Stomach (tissue), 9 donors: Measurements from ENCODE around the gene PRRX2. TPM values are rescaled to one million over a fixed set of nuclear protein-coding genes. Genes with fewer than 3 reads are reported as not detected.

Experiments used
- DNase-seq, 2 donors: peaks; one replicate each; pipeline versions ENCODE4 v3.0.0 to v3.0.0-alpha.2; 2013 to 2019
- H3K27ac ChIP-seq, 5 donors: fragments of 200-600 bp in 4 of 5; sonication (generic) in 4 of 5; one replicate each; pipeline ENCODE4 v1.5.1; 2013 to 2019; ENCODE audit warnings: mild to moderate bottlenecking in 1 of 5, moderate library complexity in 1 of 5
- H3K27me3 ChIP-seq, 3 donors: fragments of 200-600 bp; sonication (generic); one replicate each; pipeline ENCODE4 v1.5.1; 2017 to 2019; ENCODE audit warnings: mixed run types in 1 of 3
- H3K36me3 ChIP-seq, 4 donors: fragments of 200-600 bp; sonication (generic); 1 replicate in 3 of 4; 2 replicates in 1 of 4; pipeline ENCODE4 v1.5.1; 2016 to 2019
- H3K4me1 ChIP-seq, 4 donors: fragments of 200-600 bp; sonication (generic); one replicate each; pipeline ENCODE4 v1.5.1; 2016 to 2019
- H3K4me3 ChIP-seq, 4 donors: fragments of 200-600 bp; sonication (generic) in 3 of 4; one replicate each; pipeline ENCODE4 v1.5.1; 2016 to 2019; ENCODE audit warnings: mild to moderate bottlenecking in 1 of 4
- H3K9me3 ChIP-seq, 4 donors: fragments of 200-600 bp; sonication (generic); one replicate each; pipeline ENCODE4 v1.5.1; 2016 to 2019
- CTCF ChIP-seq, 7 experiments: fragments of 450-650 bp in 4 of 7; fragments of 200-600 bp in 3 of 7; sonication (generic) in 3 of 7; IDR thresholded peaks; one replicate each; pipeline ENCODE4 v1.5.1; 2016 to 2019; ENCODE audit warnings: antibody characterized with exemption in 7 of 7, control low read depth in 2 of 7, mild to moderate bottlenecking in 1 of 7
- EP300 ChIP-seq: sonication (generic); formaldehyde crosslinking; IDR thresholded peaks from one replicate; pipeline ENCODE4 v1.6.1; 2017; ENCODE audit warnings: antibody characterized with exemption
- POLR2A ChIP-seq, 4 donors: fragments of 450-650 bp; IDR thresholded peaks; one replicate each; pipeline ENCODE4 v1.6.1; 2016; ENCODE audit warnings: antibody characterized with exemption in 4 of 4, control low read depth in 2 of 4, mild to moderate bottlenecking in 1 of 4, moderate library complexity in 1 of 4
- POLR2AphosphoS5 ChIP-seq, 3 donors: sonication (generic); formaldehyde crosslinking; IDR thresholded peaks; one replicate each; pipeline ENCODE4 v1.6.1; 2016; ENCODE audit warnings: antibody characterized with exemption in 3 of 3
- WGBS, 5 donors: extraction: QIAGEN DNeasy Blood & Tissue Kit in 3 of 5; methylation state at CpG; one replicate each; pipeline versions ENCODE4 v1.1.5 to v1.1.7; 2013 to 2018; 5-methylcytosine and 5-hydroxymethylcytosine counted together
- intact Hi-C: fragments of 100-400 bp; cut with DNase I; formaldehyde crosslinking; loops from one replicate; pipeline ENCODE4 v1.15.1; 2023; ENCODE audit warnings: low total_unique reads
- polyA plus RNA-seq, 3 donors: library from polyadenylated mRNA; stranded (reverse); fragments of 200-250 nt; gene quantifications; one replicate each; pipeline ENCODE4 v1.2.3, GENCODE V29; 2013
- total RNA-seq, 5 donors: library from RNA; depleted of rRNA; stranded (reverse); fragments of >200 nt; gene quantifications; one replicate each; pipeline versions ENCODE4 v1.1.0 to v1.2.3, GENCODE V29; 2014 to 2016
- donor health status: healthy with polysubstance abuse.
- donor health status: Bipolar disorder and iron deficiency.
- donor health status: healthy.

The PRRX2 gene
- total and polyA plus RNA-seq, 8 donors = 0.87 to 8.4 (median 3.0) TPM; not detected in 2

DNA sequence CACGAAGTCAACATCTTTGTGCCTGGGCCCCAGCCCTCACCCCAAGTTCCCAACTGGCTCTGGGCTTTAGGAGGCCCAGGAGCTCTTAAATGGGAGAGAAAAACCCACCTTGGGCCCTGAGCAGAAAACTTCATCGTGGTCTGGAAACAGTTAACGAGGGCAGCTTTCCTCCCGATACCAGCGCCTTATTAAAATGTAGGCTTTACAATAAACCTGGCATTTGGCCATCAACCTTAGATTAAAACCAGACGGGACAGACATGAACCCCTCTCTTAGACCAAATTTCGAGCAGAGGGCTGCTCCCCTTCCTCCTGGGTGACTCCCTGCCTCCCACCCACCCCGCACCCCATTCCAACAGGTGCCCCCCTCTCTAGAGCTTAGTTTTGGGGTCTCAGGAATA lies 39.4 kb downstream of the PRRX2 start:
- Histone ChIP-seq H3K4me1 (peaks cover 6 to 28% (median 18%) of the 10 kb centered on the region in 4 donors), H3K36me3 (no peaks in the 10 kb centered on the region), H3K27ac (peak overlapping the region in 1 of 5 donors; percentile 77), H3K27me3 (peaks cover 0 to 12% (median 0%) of the 10 kb centered on the region in 3 donors), H3K4me3 (no peak overlapping the region), H3K9me3 (no peaks in the 10 kb centered on the region)
- intact Hi-C loops = no loop called here
- TF ChIP-seq EP300 = no peak
- no peak for TF ChIP-seq CTCF (IDR thresholded peaks at IDR 0.05)
- TF ChIP-seq POLR2A (IDR thresholded peaks at IDR 0.05) = no peak
- no peak for DNase-seq
- WGBS, 5 donors = 45 to 75% (median 56%) methylated on average over 7 to 8 of the region's 8 CpGs

- TF ChIP-seq CTCF (IDR thresholded peaks at IDR 0.05) = no peak
- no peak for TF ChIP-seq POLR2AphosphoS5 (IDR thresholded peaks at IDR 0.05)
- no peak for TF ChIP-seq POLR2A (IDR thresholded peaks at IDR 0.05)
- no peak for TF ChIP-seq EP300
- DNase-seq = no peak
- 63 to 78% (median 74%) methylated on average over 6 of the region's 6 CpGs for WGBS, 5 donors
These were observed 43.3 kb downstream of the PRRX2 start for GRCh38 chr9:129708793-129709192.

GRCh38 chr9:129709438-129710168 lies 44.2 kb downstream of the PRRX2 start:
- Histone ChIP-seq H3K27me3 (peaks cover 0 to 9% (median 0%) of the 10 kb centered on the region in 3 donors), H3K9me3 (no peaks in the 10 kb centered on the region), H3K27ac (no peak overlapping the region), H3K4me3 (no peak overlapping the region), H3K4me1 (peaks cover 8 to 22% (median 15%) of the 10 kb centered on the region in 4 donors), H3K36me3 (no peaks in the 10 kb centered on the region)
- TF ChIP-seq CTCF (IDR thresholded peaks at IDR 0.05) (no peak), POLR2AphosphoS5 (IDR thresholded peaks at IDR 0.05) (no peak), POLR2A (IDR thresholded peaks at IDR 0.05) (no peak), EP300 (no peak)
- intact Hi-C loops = no loop called here
- WGBS, 5 donors = 78 to 92% (median 87%) methylated on average over 16 to 17 of the region's 17 CpGs
- DNase-seq = no peak

More at GRCh38 chr9:129708793-129709192, 43.3 kb downstream of the PRRX2 start:
- Histone ChIP-seq H3K27me3 (peaks cover 0 to 9% (median 0%) of the 10 kb centered on the region in 3 donors), H3K4me3 (no peak overlapping the region), H3K27ac (no peak overlapping the region), H3K9me3 (no peaks in the 10 kb centered on the region), H3K4me1 (peaks cover 9 to 30% (median 16%) of the 10 kb centered on the region in 4 donors), H3K36me3 (no peaks in the 10 kb centered on the region)
- intact Hi-C loops = no loop called here

- Histone ChIP-seq H3K27ac (no peak overlapping the region), H3K27me3 (peaks cover 0 to 9% (median 0%) of the 10 kb centered on the region in 3 donors), H3K4me3 (no peak overlapping the region), H3K9me3 (no peaks in the 10 kb centered on the region), H3K36me3 (no peaks in the 10 kb centered on the region), H3K4me1 (peaks cover 8 to 23% (median 13%) of the 10 kb centered on the region in 4 donors)
- WGBS, 5 donors = 88 to 98% (median 93%) methylated on average over 3 of the region's 3 CpGs
- intact Hi-C loops = no loop called here
- no peak for TF ChIP-seq EP300
- no peak for TF ChIP-seq POLR2A (IDR thresholded peaks at IDR 0.05)
- TF ChIP-seq CTCF (IDR thresholded peaks at IDR 0.05) = no peak
- TF ChIP-seq POLR2AphosphoS5 (IDR thresholded peaks at IDR 0.05) = no peak
- no peak for DNase-seq
These were observed 44.7 kb downstream of the PRRX2 start for GRCh38 chr9:129710169-129710453.
